Natural killer cell treated with Interleukin-12 subunit alpha and Interleukin-12 subunit beta and Interleukin-15 and Interleukin-18, amount 100 ng/mL, for 72 hours (primary cell): ENCODE measurements around the gene CFAP92. TPM values are rescaled to one million over a fixed set of nuclear protein-coding genes. Genes with fewer than 3 reads are reported as not detected.

Experiments used
- ATAC-seq, 2 donors: fragments of 150-1000 bp; cut with Tn5 transposase in 1 of 2; sonication (Bioruptor Pico), chemical (Tn5 transposase) in 1 of 2; 2 replicates each; pipeline ENCODE4 v1.10.0; 2021
- DNase-seq: peaks from one replicate; pipeline ENCODE4 v3.0.0; 2022; ENCODE audit warnings: low spot score
- H3K27ac Mint-ChIP-seq, 2 donors: 1 replicate in 1 of 2; 2 replicates in 1 of 2; pipeline ENCODE4 v1.8.0; 2022; ENCODE audit warnings: mixed read lengths in 2 of 2, mild to moderate bottlenecking in 1 of 2, moderate library complexity in 1 of 2
- H3K27me3 Mint-ChIP-seq, 2 donors: 1 replicate in 1 of 2; 2 replicates in 1 of 2; pipeline ENCODE4 v1.8.0; 2022; ENCODE audit warnings: mixed read lengths in 2 of 2
- H3K36me3 Mint-ChIP-seq: one replicate; pipeline ENCODE4 v1.8.0; 2022; ENCODE audit warnings: mixed read lengths
- H3K4me1 Mint-ChIP-seq, 2 donors: 1 replicate in 1 of 2; 2 replicates in 1 of 2; pipeline ENCODE4 v1.8.0; 2022; ENCODE audit warnings: low read depth in 2 of 2, mixed read lengths in 2 of 2, mild to moderate bottlenecking in 1 of 2
- H3K4me3 Mint-ChIP-seq: one replicate; pipeline ENCODE4 v1.8.0; 2022; ENCODE audit warnings: mixed read lengths
- H3K9me3 Mint-ChIP-seq: 2 replicates; pipeline ENCODE4 v1.8.0; 2022; ENCODE audit warnings: mixed read lengths
- total RNA-seq, 2 donors: library from RNA; stranded (reverse); gene quantifications; one replicate each; pipeline ENCODE4 v1.2.3, GENCODE V29; 2022

CFAP92 gene
- total RNA-seq, 2 donors from 2014 or later = 0.50 TPM; not detected in 1

DNA sequence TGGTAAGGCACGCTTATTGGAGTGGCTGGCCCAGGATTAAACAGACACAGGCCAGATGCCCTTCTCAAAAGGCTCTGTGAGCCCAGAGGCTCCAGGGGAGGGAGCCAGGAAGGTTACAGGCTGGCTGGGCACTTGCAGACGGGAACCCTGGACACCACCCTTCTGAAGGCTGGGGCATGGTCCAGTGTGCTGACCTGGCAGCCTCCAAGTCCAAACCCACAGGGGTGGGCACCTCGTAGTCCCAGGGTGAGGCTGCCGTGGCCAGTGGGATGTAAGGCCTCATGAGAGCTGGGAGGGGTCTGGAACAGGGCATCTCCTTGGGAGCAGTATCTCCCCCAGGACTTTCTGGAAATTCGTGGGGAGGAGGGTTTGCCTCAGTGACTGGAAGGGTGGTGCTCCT, 26.8 kb upstream of the CFAP92 start:
- ATAC-seq (no peak), DNase-seq (no peak)
- H3K4me3 Mint-ChIP-seq = no peak overlapping the region
- no peak overlapping the region for H3K27ac Mint-ChIP-seq
- H3K9me3 Mint-ChIP-seq = no peaks in the 10 kb centered on the region
- H3K4me1 Mint-ChIP-seq = peaks cover 39 to 42% of the 10 kb centered on the region in 2 donors
- no peaks in the 10 kb centered on the region for H3K36me3 Mint-ChIP-seq
- H3K27me3 Mint-ChIP-seq = no peaks in the 10 kb centered on the region

DNA sequence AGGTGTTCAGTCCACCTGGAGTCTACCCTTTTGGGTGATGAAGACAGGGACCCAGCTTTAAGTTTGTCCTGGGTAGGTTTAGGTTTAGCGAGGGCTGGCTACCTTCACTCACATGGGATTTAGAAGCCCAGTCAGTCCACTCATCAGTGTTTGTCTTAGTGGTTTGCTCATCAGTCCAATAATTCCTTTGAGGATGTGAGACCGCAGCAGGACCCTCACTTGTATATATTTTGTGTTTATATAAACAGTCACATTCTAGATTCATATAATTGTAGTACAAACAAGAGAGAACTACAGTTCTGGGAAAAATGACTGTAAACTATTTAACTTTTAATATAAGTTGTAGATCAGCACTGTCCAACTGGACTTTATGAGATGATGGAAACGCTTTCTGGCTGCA, 25.4 kb upstream of the CFAP92 start:
- H3K4me3 Mint-ChIP-seq = no peak overlapping the region
- peak overlapping the region; percentile 51 to 64 for H3K27ac Mint-ChIP-seq
- ATAC-seq (no peak), DNase-seq (no peak)
- H3K9me3 Mint-ChIP-seq = no peaks in the 10 kb centered on the region
- H3K36me3 Mint-ChIP-seq = no peaks in the 10 kb centered on the region
- peaks cover 36 to 46% of the 10 kb centered on the region in 2 donors for H3K4me1 Mint-ChIP-seq
- no peaks in the 10 kb centered on the region for H3K27me3 Mint-ChIP-seq

DNA sequence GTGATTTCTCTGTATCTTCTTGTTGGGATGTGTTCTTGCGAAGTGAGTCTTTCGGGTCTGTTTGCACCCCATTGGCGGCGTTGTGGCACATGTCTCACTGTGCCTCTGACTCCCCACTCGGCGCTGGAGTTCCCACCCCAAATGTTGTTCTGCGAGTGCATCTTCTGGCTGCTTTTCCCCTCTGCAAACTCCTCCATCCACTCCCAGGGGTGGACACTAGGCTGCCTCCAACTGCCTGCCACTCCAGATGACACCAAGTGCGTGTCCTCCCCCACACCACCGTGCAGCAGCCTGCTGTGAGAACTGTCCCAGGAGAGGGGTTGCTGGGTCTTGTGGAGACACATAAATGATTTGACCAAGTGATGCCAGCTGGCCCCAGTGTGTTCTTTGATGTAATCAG, 24.9 kb upstream of the CFAP92 start:
- H3K27me3 Mint-ChIP-seq = no peaks in the 10 kb centered on the region
- DNase-seq (no peak), ATAC-seq (no peak)
- no peaks in the 10 kb centered on the region for H3K36me3 Mint-ChIP-seq
- H3K4me1 Mint-ChIP-seq = peaks cover 36 to 46% of the 10 kb centered on the region in 2 donors
- peak overlapping the region; percentile 51 to 64 for H3K27ac Mint-ChIP-seq
- no peaks in the 10 kb centered on the region for H3K9me3 Mint-ChIP-seq
- no peak overlapping the region for H3K4me3 Mint-ChIP-seq

DNA sequence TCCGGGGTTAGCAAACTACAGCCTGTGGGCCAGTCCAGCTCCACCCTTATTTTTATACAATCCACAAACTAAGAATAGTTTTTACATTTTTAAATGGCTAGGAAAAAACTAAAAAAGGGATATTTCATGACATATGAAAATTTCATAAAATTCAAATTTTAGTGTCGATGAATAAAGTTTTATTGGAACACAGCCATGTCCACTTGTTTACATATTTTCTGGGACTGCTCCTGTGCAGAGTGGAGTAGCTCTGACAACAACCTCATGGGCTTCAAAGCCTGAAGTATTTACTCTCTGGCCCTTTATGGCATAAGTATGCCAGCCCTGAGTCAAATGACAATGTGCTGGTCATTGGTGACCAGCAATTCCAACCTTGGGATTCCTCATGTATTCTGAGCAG, 24.4 kb upstream of the CFAP92 start:
- H3K9me3 Mint-ChIP-seq = no peaks in the 10 kb centered on the region
- H3K27ac Mint-ChIP-seq = peak overlapping the region; percentile 51 to 64
- no peak overlapping the region for H3K4me3 Mint-ChIP-seq
- ATAC-seq (no peak), DNase-seq (no peak)
- H3K27me3 Mint-ChIP-seq = no peaks in the 10 kb centered on the region
- H3K4me1 Mint-ChIP-seq = peaks cover 36 to 46% of the 10 kb centered on the region in 2 donors
- H3K36me3 Mint-ChIP-seq = no peaks in the 10 kb centered on the region

DNA sequence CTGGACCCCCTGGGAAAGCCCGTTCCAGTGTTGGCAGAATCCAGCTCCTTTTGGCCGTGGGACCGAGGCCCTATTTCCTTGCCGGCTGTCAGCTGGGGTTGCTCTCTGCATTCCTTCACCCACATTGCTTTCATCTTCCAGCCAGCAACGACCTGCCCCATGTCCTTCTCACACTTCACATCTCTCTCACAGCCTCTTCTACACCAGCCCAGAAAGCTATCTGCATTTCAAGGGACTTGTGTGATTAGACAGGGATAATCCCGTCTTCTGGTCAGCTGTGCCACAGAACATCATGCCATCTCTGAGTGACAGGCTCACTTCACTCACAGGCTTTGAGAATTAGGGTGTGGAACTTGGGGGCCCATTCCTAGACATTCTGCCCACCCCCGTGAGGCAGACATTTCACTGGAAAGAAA, 23.6 kb upstream of the CFAP92 start:
- Mint-ChIP-seq H3K27me3 (no peaks in the 10 kb centered on the region), H3K27ac (peak overlapping the region; percentile 98 to 99), H3K36me3 (no peaks in the 10 kb centered on the region), H3K4me3 (peak overlapping the region; percentile 66), H3K4me1 (peaks cover 36 to 42% of the 10 kb centered on the region in 2 donors), H3K9me3 (no peaks in the 10 kb centered on the region)
- ATAC-seq (no peak), DNase-seq (no peak)

DNA sequence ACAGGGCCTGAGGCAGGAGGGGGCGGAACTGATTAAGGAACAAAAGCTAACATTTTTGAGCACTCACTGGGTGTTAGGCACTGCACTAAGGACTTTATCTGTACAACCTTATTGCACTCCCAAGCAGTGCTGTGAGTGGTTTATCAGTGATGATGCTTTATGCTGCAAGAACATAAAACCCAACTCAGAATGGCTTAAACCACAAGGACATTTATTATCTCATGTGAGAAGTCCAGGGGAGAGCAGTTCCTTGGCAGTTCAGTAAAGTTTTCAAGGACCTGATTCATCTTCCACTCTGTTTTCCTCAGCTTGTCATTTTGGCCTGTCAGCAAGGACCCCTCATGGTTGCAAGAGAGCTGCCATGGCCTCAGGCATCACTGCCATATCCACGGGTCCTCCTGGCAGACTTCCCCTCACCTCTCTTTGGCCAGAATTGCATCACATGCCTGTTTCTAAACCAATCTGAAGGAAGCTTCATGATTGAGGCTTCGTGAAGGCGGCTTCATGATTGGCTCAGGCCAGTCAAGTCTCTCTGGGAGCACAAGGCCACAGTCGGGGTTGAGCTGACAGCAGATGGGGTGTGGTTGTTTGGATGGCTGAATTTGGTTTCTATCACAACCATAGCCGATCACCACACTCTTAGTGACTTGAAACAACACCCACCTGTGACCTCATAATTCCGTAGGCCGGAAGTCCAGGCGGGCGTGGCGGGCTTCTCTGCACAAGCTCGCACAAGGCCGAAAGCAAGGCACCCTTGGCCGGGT, 23.0 kb upstream of the CFAP92 start:
- peak overlapping the region; percentile 88 for H3K4me3 Mint-ChIP-seq
- H3K9me3 Mint-ChIP-seq = no peaks in the 10 kb centered on the region
- DNase-seq (no peak), ATAC-seq (peak; percentile 38 to 47)
- H3K27me3 Mint-ChIP-seq = no peaks in the 10 kb centered on the region
- H3K36me3 Mint-ChIP-seq = no peaks in the 10 kb centered on the region
- peaks cover 32 to 37% of the 10 kb centered on the region in 2 donors for H3K4me1 Mint-ChIP-seq
- H3K27ac Mint-ChIP-seq = peak overlapping the region; percentile 98 to 99

- Mint-ChIP-seq H3K9me3 (no peaks in the 10 kb centered on the region), H3K4me1 (peaks cover 29 to 32% of the 10 kb centered on the region in 2 donors), H3K4me3 (peak overlapping the region; percentile 88), H3K27me3 (no peaks in the 10 kb centered on the region), H3K27ac (peak overlapping the region; percentile 98 to 99), H3K36me3 (no peaks in the 10 kb centered on the region)
- ATAC-seq = peak; percentile 68 to 72
- DNase-seq = no peak
These were observed 22.5 kb upstream of the CFAP92 start for GRCh38 chr3:129016356-129016719.

DNA sequence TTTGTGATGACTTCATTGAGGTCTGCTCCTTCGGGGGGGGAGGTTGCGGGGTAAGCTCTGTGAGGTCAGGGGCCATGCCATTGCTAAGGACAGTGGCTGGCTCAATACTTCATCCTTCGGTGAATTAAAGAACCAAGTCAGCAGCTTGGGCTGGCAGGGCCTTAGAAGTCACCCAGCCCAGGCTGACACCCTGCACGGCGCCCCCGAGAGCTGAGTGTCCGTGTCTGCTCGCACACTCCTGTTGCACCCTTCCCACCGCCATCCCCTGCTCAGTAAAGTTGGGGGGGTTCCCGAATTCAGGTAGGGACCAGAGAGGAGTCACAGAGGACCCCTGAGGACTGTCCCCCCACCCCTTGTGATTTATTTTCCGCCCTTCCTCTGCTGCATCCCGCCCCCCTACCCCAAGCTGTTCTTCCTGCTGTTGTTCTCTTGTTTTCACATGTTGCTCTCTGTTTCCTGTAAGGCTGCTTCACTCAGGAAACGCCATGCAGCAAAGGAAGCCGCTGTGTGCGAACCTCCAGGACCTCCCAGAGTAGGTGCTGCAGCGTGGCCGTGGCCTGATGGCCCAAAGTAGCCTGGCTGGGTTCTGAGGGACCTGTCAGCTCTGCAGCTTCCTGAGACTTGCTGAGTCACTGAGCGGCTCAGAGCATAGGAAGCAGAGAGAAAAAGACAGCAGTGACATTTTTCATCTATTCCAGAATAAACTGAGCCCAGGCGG, 21.7 kb upstream of the CFAP92 start:
- Mint-ChIP-seq H3K36me3 (no peaks in the 10 kb centered on the region), H3K27ac (peak overlapping the region; percentile 98 to 99), H3K4me3 (peak overlapping the region; percentile 88), H3K27me3 (no peaks in the 10 kb centered on the region), H3K9me3 (no peaks in the 10 kb centered on the region), H3K4me1 (peaks cover 29 to 32% of the 10 kb centered on the region in 2 donors)
- DNase-seq (peak; percentile 67), ATAC-seq (peak; percentile 76 to 80)

DNA sequence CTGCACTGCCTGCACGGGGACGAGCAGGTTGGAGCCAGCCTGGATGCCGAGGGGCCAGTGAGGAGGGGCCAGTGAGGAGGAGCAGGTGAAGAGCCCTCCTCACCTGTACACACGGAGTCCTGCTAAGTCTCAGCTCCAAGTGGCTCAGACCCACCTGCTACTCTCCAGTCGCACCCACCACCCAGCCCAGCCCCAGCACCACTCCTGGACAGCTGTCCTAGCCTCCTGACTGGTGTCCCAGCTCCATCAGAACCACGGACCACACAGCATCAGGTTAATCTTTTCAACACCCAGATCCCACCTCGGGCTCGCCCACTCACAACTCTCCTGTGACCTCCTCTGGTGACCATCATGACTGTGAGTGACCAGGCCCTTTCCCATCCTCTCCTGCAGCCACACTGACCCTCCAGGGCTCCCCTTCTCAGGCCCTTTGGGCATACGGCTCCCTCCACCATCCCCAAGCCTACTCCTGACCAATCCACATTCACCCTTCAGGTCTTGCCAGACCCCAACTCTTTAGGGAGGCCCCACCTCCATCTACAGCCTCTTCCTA, 21.0 kb upstream of the CFAP92 start:
- Mint-ChIP-seq H3K4me1 (peaks cover 29 to 32% of the 10 kb centered on the region in 2 donors), H3K4me3 (peak overlapping the region; percentile 88), H3K9me3 (no peaks in the 10 kb centered on the region), H3K36me3 (no peaks in the 10 kb centered on the region), H3K27me3 (no peaks in the 10 kb centered on the region), H3K27ac (peak overlapping the region; percentile 98 to 99)
- ATAC-seq (no peak), DNase-seq (no peak)

DNA sequence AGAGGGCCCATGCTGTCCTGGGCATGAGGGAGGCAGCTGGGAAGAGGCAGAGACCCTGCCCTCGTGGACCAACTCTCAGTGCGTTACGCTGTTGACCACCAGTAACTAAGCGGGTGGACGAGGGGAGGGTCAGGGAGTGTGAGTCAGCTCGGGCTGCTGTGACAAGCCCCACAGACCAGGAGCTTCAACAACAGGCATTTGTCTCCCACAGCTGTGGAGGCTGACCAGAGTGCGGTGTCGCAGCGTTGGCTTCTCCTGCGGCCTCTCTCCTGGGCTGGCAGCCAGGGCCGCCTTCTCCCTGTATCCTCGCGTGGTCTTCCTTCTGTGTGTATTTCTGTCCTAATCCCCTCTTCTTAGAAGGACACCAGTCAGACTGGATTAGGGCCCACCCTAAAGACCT, 20.3 kb upstream of the CFAP92 start:
- H3K4me1 Mint-ChIP-seq = peaks cover 29 to 32% of the 10 kb centered on the region in 2 donors
- no peaks in the 10 kb centered on the region for H3K27me3 Mint-ChIP-seq
- H3K27ac Mint-ChIP-seq = peak overlapping the region; percentile 98 to 99
- ATAC-seq (no peak), DNase-seq (no peak)
- H3K36me3 Mint-ChIP-seq = no peaks in the 10 kb centered on the region
- no peaks in the 10 kb centered on the region for H3K9me3 Mint-ChIP-seq
- H3K4me3 Mint-ChIP-seq = peak overlapping the region; percentile 88

DNA sequence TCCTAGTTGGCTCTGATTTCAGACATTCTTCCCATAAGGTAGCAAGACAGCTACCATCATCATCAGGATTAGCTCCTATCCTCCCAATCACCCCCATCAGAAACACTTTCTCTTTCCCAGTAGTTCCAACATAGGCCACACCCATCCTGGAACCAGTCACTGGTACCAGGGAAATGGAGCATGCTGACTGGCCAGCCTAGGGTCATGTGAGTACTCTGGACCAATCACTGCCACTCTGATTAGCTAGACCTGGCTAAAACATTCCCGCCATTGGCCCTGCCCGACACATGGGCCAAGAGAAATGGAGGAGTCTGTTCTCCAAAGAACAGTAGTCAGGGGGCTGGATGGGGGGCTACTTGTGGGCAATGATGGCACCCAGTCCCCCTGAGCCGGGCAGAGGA, 19.6 kb upstream of the CFAP92 start:
- Mint-ChIP-seq H3K4me3 (no peak overlapping the region), H3K9me3 (no peaks in the 10 kb centered on the region), H3K27ac (peak overlapping the region in 1 of 2 donors; percentile 38), H3K27me3 (no peaks in the 10 kb centered on the region), H3K36me3 (no peaks in the 10 kb centered on the region), H3K4me1 (peaks cover 24 to 28% of the 10 kb centered on the region in 2 donors)
- DNase-seq (no peak), ATAC-seq (no peak)

- ATAC-seq (no peak), DNase-seq (no peak)
- Mint-ChIP-seq H3K4me1 (peaks cover 9 to 12% of the 10 kb centered on the region in 2 donors), H3K4me3 (no peak overlapping the region), H3K9me3 (no peaks in the 10 kb centered on the region), H3K36me3 (no peaks in the 10 kb centered on the region), H3K27me3 (no peaks in the 10 kb centered on the region), H3K27ac (no peak overlapping the region)
These were observed 16.6 kb upstream of the CFAP92 start for GRCh38 chr3:129010310-129010956.

GRCh38 chr3:129009266-129009665, 15.4 kb upstream of the CFAP92 start:
- Mint-ChIP-seq H3K27ac (no peak overlapping the region), H3K27me3 (peaks cover 3 to 7% of the 10 kb centered on the region in 2 donors), H3K4me1 (peaks cover 7 to 16% of the 10 kb centered on the region in 2 donors), H3K36me3 (no peaks in the 10 kb centered on the region), H3K9me3 (no peaks in the 10 kb centered on the region), H3K4me3 (no peak overlapping the region)
- ATAC-seq = no peak
- DNase-seq = no peak
